GM18870 (cell line): Measurements from ENCODE around the gene RCHY1.
"Not testable (repeated sequence)": the region's sequence is repeated elsewhere in the genome, so short reads cannot be mapped to it uniquely, and the experiment has no call there.

ENCODE experiments used
- ATAC-seq: cut with Tn5 transposase; IDR thresholded peaks from one replicate; pipeline ENCODE4 v1.9.1; 2021; ENCODE audit warnings: moderate library complexity; ENCODE audit not compliant: unreplicated experiment

RCHY1 gene

DNA sequence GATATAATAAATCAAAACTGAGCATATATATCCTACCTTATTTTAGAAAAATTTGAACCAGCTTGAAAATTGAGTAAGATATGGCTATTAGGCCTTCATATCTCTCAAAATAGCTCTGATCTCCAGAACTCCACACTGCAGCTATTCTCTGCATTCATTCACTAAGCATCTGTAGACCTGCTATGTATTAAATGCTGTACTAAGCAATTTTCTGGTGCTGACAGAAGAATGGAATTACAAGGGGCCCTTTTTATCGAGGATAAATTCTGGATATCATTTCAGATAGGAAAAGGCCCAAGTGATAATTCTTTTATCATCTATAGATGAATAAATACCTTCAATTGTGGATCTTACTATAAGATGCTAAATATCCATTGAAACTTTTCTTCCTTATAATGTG, 1.9 kb upstream of the RCHY1 start:
- ATAC-seq, result no peak

DNA sequence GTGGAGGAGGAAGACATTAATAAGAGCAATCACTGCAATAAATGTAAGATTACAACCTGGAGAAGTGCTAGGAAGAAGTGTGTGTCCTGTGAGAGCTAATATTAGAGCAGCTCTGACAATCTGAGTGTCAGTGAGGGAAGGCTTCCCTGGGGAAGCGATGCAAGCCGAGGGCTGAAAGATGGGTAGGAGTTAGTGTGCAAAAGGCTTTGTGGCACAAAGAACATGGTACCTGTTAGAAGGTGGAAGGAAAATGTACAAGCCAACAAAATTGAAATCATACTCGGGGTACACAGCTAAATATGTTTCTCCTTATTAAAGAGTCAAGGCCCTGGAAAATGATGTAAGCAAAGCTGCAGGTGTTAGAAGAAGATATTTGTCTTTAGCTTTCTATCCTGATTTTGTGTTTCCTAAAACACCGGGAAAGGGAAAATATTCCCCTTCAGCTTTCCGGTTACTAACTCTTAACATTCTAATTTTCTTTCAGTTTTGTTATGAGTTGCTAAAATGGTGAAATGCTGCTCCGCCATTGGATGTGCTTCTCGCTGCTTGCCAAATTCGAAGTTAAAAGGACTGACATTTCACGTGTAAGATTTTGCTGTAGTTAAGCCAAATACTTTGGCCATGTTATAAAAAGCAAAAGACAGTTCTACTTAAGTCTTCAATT, 878 bp upstream of the RCHY1 start:
- ATAC-seq, result no peak

DNA sequence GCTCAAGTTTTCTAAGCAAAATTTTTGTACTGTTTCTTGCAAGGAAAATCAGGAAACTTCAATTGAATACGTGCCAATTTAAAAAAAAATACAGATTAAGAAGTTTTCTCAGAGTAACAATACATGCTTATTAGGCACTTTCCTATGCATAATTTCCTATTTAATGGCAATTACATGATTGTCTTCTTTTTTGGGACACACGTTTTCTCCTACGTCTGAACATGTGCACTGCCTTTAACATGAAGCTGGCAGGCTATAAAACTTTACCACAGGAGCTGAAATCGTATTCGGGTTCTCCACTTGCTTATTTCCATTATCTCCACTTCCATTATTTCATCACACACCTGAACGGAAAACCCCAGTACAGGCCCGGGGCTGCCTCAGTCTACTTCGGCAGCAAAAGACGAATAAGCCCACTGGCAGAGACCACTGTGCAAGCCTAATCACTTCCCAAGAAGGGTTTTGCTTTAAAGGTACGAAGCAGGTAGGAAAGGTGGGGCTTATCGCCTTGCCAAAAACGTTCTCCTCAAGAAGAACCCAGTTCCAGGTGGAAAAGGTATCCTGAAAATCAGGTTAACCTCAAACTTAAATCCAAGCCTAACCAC, 575 bp downstream of the RCHY1 start:
- ATAC-seq, result no peak

DNA sequence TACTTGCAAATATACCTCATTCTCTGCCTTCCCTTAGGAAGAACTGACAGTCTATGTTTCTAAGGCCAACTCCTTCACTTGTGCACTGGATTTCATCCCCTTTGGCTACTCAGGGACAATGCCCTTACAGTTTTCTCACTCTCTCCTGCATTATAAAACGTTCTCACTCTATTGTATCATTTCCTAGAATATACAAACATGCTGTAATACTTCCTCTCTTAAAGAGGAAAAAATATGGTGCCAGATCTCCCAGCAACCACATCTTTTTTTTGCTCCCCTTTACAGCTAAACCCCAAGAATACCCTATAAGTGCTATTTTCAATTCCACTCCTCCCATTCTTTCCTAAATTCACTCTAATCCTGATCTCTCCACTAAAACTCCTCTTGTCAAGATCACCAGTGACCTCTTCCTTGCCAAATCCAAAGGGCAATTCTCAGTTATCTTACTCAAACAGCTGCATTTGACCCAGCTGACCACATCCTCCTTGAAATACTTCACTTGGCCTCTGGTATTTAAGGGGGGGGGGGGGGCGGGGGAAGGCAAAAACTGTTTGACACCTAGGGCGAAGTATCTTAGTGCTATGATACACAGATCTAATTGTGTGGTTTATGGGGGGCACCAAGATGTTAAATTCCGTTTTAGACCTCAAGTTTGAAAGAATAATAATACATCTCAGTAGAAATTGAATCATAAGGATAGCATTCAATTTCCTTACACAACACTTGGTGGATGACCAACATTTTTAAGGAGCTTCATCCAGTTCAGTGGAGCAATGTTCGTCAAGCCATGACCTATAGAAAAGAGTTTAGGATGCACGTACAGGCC, 1.6 kb downstream of the RCHY1 start:
- ATAC-seq, result no peak

DNA sequence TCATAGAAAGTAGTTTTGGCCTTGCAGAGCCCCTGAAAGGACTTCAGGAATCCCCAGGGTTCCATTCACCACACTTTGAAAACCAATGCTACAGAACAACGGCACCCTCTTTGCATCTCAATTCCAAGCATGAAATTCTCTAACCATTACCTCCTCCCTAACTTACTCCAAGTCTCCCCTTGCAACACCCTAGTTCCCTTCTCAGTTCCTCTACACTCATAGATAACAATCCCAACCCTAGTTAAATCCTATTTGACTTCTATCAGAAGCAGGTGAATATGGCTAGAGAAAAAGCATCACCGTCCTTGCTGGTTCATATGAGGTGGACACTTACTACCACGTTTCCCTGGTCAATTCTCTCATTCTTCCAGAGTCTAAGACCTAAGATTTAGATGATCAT, 2.4 kb downstream of the RCHY1 start:
- no peak for ATAC-seq

DNA sequence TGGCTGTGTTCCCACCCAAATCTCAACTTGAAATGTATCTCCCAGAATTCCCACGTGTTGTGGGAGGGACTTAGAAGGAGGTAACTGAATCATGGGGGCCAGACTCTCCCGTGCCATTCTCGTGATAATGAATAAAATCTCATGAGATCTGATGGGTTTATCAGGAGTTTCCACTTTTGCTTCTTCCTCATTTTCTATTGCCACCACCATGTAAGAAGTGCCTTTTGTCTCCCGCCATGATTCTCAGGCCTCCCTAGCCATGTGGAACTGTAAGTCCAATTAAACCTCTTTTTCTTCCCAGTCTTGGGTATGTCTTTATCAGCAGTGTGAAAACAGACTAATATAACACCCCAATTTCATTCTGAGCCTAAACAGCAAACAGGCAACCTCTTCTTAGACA, 4.6 kb downstream of the RCHY1 start:
- not testable (repeated sequence) for ATAC-seq

DNA sequence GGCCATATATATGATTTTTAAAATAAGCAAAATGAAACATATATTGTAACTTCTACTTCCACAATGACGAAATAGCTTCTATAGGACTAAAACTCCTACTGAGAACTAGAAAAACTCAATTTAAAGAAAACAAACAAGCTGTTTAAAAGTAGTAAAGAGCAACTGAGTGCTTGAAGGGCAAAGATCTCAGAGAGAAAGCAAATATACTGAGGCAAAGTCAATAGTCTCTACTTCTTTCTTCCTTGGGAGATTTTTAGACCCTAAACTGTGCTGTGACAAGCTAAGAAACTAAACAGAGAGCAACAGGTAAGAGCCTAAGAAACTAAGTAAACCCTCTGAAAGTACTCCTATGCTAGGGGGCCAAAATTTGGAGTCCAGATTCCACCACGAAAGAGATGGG, 8.6 kb downstream of the RCHY1 start:
- ATAC-seq, result no peak

DNA sequence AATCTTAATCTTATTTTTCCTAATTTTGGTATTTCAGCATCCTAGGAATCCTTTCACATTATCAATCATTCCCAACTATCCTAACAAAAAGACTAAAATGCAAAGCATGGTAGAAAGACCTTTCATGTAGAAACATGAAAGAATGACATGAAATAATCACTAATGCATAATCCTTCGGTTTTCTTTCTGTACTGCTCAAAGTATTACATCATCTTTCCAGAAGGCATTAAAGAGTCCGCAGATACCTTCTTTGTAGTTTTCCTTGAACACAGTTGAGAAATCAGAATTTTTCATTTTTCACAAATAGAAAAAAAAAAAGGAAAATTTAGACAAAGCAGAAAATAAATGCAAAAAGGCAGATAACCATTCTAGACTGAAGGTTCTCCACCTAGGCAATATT, 11.5 kb downstream of the RCHY1 start:
- ATAC-seq, result no peak

DNA sequence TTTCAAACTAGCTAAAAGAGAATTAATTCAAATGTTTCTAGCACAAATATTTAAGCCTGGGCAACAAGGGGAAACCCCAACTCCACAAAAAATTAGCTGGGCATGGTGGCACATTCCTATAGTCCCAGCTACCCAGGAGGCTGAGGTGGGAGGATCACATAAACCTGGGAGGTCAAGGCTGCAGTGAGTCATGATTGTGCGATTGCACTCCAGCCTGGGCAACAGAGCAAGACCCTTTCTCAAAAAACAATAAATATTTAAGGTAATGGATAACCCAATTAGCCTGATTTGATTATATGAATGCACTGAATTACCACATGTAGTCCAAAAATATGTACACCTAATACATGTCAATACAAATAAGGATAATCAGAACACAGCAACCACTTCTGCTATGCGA, 14.3 kb downstream of the RCHY1 start:
- ATAC-seq, result no peak

DNA sequence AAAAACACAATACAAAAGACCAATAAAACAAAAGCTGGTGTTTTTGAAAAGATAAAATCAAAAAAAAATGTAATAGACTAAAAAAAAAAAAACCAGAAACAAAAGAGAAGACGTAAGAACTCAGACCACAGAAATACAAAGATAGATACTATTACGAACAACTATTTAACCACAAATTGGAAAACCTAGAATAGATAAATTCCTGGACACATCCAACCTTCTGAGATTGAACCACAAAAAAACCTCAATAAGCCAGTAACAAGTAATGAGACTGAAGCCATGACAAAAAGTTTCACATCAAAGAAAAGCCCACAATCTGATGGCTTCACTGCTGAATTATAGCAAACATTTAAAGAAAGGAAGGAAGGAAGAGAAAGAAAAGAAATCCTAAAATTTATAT, 16.2 kb downstream of the RCHY1 start:
- ATAC-seq, result no peak

DNA sequence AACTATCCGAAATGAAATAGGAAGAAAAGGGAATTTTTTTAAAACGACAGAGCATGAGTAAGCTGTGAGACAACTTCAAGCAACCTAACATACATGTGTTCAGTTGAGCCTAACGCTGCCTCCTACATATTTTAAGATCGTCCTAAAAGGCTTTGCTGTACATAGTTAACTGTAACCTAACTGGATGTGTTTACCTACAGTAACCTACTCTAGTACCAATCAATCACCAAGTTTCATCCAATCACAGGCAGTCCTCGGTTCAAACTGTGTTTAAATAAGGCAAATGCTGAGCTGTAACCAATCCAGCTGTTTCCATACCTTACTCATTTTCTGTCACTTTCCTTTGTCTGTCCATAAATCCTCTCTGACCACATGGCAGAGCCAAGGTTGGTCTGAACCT, 17.1 kb downstream of the RCHY1 start:
- no peak for ATAC-seq

DNA sequence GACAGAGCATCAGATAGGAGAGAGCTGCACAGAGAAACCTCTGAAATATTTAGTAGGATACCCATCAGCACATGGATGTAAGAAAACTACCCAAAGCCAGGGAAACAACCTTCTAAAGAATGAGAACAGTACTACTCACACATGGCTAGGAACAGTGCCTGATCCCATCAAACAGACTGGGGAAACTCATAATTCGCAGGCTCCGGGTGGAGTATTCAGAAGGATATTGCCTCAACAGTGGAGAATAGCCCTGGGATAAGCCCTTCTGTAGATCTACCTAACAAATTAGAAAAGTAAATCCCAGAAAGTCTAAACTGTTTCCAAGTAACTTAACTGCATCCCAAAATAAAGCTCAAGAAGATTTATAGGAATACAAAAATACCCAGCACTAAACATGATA, 17.8 kb downstream of the RCHY1 start:
- no peak for ATAC-seq

DNA sequence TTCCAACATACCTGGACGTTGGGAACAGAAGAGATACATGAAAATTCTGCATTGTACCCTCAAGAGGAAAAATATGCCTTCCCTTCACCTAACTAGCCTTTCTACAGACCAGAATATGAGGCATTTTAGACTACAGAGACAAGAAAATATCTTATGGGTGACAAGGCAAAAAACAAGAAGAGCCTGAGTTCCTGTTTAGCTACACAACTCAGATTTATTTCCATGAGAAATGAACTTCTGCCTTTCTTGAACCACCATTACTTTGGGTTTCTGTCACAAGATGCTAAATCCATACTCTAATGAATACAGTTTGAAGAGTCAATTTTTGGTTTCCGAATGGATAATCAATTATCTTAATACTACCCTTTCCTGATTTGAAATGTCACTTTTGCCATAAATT, 18.7 kb downstream of the RCHY1 start:
- ATAC-seq, result no peak

DNA sequence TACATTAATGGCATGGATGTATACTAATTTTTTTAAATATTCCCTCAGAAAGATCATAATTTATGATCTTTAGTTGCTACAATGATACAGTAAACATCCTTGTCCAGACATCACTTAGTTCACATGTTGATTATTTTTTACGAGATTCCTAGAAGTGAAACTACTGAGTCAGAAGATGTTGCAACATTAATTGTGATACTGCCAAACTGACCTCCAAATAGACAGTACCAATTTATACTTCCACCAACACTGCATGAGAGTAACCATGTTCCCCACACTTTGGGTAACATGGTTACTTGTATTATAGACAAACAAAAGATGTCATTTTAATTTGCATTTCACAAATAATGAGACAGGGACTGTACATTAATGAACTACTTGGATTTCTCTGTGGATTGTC, 19.6 kb downstream of the RCHY1 start:
- ATAC-seq, result no peak

DNA sequence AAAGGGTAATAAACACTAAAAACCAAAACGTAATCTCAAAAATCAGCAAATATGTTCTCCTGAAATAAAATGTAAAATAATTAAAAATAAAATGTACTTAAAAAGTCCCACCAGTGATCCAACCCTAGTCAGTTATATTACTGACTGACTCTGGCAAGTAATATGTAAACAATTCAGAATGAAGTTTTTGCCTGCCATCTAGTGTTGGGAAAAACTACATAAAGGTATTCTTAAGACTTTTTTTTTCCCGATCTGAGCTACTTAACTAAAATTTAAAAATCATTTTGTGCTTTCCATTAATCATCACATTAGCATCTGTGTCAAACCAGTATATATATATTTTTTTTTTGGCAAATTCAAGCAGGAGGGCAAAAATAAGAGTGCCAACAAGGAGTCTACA, 24.0 kb downstream of the RCHY1 start:
- ATAC-seq, result no peak

DNA sequence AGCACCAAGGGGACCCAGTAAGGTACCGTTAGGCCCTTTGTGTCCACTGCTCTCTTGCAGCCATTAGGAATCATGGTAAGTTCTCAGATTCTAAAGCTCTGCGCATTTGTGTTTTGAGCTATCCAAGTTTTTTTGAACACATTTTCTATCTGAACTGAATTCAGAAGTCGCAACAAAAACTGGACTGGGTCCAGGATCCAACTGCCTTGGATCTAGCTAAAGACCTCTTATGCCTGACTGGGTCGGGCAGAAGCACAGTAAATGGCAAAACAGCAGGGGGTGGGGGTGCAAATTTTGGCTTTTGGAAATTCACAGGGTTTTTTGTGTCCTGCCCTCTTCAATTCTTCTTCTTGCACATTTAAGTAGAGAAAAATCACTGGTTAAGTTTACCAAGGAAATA, 30.0 kb downstream of the RCHY1 start:
- ATAC-seq, result no peak

DNA sequence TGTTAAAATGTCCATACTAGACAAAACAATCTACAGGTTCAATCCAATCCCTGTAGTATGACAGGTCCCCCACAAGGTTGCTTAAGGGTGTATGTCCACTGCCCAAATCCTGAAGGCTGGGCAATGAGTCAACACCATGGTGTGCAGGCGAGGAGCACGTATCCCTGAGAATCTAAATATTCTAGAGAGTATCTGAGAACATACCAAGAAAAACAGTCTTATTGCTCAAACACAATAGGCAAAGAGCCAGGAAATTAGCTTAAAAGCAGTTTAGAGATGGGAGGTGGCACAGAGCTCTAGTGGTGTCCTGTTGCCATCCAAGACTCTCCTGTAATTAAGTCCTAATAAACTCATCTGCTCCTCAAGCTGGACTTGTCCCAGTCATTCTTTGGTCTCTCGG, 37.0 kb downstream of the RCHY1 start:
- no peak for ATAC-seq

DNA sequence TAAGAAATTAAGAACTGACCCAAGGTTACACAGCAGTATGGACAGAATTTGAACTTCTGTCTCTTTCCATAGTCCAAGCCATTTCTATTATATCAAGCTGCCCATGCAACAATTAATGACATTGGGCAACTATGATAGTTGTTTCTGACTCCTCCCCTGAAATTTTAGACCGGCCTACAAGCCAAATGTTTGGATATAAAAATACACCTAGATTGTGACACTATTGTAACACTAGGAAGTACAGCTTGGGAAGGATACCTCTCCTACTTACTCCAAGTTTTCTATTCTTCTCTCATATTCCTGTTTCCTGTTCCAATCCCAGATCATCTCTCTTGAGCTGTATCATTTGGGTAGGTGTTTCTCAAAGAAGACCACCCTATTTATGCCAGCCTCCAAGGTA, 43.5 kb downstream of the RCHY1 start:
- ATAC-seq, result no peak

DNA sequence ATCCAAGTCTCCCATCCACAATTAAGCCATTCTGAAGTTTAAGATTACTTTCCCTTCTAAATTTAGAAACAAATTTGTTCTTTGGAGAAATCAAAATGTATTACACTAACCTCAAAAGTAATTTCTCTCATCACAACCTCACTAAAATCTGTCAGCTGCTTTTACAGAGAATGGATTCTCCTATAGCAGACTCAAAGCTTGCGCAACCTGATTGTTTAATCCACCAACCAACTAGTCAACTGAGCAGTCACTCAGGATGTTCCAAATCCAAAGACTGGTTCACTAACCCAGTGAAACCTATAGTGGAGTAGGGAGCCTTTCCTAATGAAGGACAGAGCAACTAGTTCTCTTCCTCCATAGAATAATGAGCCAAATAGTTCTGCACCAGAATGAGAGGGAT, 44.3 kb downstream of the RCHY1 start:
- ATAC-seq, result no peak

DNA sequence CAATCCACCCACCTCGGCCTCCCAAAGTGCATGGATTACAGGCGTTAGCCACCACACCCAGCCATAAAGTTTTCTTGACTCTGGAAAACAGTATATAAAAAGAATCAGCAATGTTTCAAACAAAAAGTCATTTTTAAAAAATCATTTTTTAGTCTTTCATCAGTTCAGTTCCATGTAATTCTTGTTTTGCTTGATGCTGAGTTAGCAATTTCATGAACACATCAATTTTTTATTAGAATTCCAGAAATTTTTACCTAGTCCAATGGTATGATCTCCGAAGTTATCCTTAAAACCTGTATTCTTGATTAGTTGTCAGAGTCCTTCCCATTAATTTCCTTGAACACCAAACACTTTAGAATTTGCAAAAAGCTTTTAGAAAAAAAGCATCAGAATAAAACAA, 56.8 kb downstream of the RCHY1 start:
- no peak for ATAC-seq

DNA sequence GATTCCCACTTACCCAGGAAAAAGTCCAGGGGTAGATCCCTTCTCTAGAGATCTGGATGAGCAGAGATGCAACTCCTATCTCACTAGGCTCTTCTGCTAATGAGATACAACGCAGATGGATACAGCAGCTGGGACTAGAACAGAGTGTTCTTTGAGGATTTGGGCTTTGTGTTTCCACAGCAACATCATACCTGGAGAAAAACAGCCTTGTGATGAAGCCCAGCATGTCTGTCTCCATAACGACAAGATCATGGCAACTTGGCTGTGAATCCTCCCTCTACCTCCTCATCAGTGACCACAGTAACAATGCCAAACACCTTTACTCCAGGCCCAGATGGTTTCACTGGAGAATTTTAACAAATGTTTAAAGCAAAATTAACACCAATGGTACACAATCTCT, 80.1 kb downstream of the RCHY1 start:
- ATAC-seq, result no peak

DNA sequence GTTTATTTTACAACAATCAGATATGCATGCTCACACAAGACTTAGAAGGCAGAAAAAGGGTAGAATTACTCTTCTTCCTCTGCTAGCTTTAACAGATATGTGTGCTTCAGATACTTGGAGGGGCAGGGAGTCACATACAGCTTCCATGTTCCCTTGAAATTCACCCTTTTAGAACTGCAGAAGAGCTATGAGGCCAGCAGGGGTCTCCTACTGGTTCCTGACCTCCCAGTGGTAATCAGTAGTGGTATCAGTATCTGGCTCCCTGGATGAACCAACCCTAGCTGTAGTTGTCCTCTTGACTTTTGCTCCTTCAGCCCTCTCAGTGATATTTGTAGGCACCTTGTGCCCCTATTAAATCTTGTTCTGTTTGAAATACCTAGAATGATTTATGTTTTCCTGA, 81.5 kb downstream of the RCHY1 start:
- ATAC-seq, result no peak
